ENCODE results near the gene ALOX12B.
A peak's percentile ranks its signal among the peaks of the same experiment; 100 is the strongest.
"Not testable (repeated sequence)": the region's sequence is repeated elsewhere in the genome, so short reads cannot be mapped to it uniquely, and the experiment has no call there.

The ALOX12B gene

DNA sequence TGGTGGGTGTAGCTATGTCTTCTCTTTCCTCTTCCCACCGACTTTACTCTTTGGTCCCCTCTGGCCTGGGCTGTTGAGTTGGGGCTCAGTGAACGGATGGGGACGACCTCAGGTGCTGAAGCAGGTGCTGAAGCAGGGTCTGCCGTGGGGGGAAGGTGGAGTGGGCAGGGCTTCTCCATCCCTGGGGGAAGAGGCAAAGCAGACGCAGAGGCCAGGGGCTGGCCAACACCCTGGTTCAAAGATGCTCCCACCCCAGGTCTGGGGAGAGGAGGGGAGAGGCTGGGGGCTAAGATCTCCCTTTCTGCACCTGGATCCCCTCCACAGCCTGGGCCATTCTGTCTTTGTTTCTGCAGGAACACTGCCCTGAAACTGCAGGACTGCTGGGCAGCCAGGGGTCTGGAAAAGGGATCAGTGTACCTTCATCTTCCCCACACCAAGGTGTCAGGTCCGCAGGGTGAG, 22.9 kb downstream of the ALOX12B start:
- DNase-seq: no peak
- no peak overlapping the region for H3K4me3 ChIP-seq (ENCODE audit: low read depth, low read length)
- H3K27me3 ChIP-seq: peaks cover 32% of the 10 kb centered on the region
- TF ChIP-seq, protein P1, sequence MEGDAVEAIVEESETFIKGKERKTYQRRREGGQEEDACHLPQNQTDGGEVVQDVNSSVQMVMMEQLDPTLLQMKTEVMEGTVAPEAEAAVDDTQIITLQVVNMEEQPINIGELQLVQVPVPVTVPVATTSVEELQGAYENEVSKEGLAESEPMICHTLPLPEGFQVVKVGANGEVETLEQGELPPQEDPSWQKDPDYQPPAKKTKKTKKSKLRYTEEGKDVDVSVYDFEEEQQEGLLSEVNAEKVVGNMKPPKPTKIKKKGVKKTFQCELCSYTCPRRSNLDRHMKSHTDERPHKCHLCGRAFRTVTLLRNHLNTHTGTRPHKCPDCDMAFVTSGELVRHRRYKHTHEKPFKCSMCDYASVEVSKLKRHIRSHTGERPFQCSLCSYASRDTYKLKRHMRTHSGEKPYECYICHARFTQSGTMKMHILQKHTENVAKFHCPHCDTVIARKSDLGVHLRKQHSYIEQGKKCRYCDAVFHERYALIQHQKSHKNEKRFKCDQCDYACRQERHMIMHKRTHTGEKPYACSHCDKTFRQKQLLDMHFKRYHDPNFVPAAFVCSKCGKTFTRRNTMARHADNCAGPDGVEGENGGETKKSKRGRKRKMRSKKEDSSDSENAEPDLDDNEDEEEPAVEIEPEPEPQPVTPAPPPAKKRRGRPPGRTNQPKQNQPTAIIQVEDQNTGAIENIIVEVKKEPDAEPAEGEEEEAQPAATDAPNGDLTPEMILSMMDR (IDR thresholded peaks at IDR 0.05; ENCODE audit: low read depth, low read length): no peak
- H3K9me3 ChIP-seq: no peaks in the 10 kb centered on the region
- no peaks in the 10 kb centered on the region for H3K4me1 ChIP-seq
- H3K36me3 ChIP-seq: no peaks in the 10 kb centered on the region

- Histone ChIP-seq H3K4me3 (ENCODE audit: low read depth, low read length) (no peak overlapping the region), H3K27me3 (peaks cover 37% of the 10 kb centered on the region), H3K9me3 (no peaks in the 10 kb centered on the region), H3K4me1 (no peaks in the 10 kb centered on the region), H3K36me3 (no peaks in the 10 kb centered on the region)
- DNase-seq: no peak
- TF ChIP-seq, protein P1 (IDR thresholded peaks at IDR 0.05; ENCODE audit: low read depth, low read length): no peak
Observed at GRCh38 chr17:8063761-8064534, 23.6 kb downstream of the ALOX12B start.

DNA sequence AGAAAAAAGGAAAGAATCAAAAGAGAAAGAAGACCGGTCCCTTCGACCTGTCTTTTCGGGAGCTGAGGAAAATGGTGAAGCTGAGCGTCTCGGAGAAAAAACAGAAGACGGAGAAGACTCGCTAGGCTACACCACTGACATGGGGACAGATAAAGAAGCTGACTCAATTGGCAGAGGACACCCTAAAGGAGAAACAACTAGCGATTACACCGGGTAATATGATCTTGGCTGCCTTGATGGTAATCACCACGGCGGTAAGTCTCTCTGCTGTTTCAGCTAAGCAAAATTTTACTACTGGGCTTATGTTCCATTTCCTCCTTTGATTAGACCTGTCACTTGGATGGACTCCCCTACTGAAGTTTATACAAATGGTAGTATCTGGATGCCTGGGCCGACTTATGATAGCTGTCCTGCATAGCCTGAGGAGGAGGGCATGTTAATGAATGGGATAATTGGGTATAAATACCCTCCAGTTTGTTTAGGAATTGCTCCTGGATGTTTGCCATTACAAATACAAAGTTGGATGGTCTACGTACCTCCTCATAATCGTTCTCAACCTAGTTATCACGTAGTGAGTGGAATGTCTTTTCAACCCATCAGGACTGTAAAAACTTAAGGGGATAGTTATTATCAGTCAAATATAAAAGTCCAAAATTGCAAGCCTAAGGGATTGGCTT, 24.6 kb downstream of the ALOX12B start:
- no peak for DNase-seq
- no peaks in the 10 kb centered on the region for H3K4me1 ChIP-seq

DNA sequence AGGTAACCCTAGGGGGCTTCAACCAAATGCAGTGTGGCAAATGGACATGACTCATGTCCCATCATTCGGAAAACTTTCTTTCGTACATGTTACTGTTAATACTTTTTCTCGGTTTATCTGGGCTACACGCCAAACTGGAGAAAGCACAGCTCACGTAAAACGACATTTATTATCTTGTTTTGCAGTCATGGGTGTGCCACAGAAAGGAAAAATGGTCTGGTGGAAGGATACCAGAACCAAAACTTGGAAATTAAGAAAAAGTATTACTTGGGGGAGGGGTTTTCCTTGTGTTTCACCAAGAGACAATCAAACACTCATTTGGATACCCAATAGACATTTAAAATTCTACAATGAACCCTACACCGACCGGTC, 25.1 kb downstream of the ALOX12B start:
- DNase-seq: no peak
- H3K9me3 ChIP-seq: no peaks in the 10 kb centered on the region
- H3K36me3 ChIP-seq: no peaks in the 10 kb centered on the region
- no peak overlapping the region for H3K4me3 ChIP-seq (ENCODE audit: low read depth, low read length)
- peaks cover 37% of the 10 kb centered on the region for H3K27me3 ChIP-seq
- TF ChIP-seq, protein P1 (IDR thresholded peaks at IDR 0.05; ENCODE audit: low read depth, low read length): no peak
- no peaks in the 10 kb centered on the region for H3K4me1 ChIP-seq

More for the DNA sequence above, 24.6 kb downstream of the ALOX12B start:
- H3K4me3 ChIP-seq (ENCODE audit: low read depth, low read length): no peak overlapping the region
- no peaks in the 10 kb centered on the region for H3K9me3 ChIP-seq
- TF ChIP-seq, protein P1 (IDR thresholded peaks at IDR 0.05; ENCODE audit: low read depth, low read length): no peak
- H3K27me3 ChIP-seq: peaks cover 37% of the 10 kb centered on the region
- no peaks in the 10 kb centered on the region for H3K36me3 ChIP-seq

GRCh38 chr17:8061851-8062250, 25.7 kb downstream of the ALOX12B start:
- H3K27me3 ChIP-seq: peaks cover 37% of the 10 kb centered on the region
- not testable (repeated sequence) for DNase-seq; H3K36me3 ChIP-seq; H3K9me3 ChIP-seq; H3K4me3 ChIP-seq (ENCODE audit: low read depth, low read length); H3K4me1 ChIP-seq

DNA sequence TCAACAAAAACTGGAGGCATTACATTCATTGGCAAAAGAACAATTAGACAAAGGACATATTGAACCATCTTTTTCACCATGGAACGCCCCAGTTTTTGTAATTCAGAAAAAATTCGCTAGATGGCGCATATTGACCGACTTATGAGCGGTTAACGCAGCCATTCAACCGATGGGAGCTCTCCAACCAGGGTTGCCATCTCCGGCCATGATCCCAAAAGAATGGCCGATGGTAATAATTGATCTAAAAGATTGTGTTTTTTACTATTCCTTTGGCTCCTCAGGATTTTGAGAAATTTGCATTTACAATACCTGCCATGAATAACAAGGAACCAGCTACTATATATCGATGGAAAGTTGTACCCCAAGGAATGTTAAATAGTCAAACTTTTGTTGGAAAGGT, 27.2 kb downstream of the ALOX12B start:
- no peak overlapping the region for H3K4me3 ChIP-seq (ENCODE audit: low read depth, low read length)
- TF ChIP-seq, protein P1 (IDR thresholded peaks at IDR 0.05; ENCODE audit: low read depth, low read length): peak; percentile 58
- H3K27me3 ChIP-seq: peaks cover 37% of the 10 kb centered on the region
- no peaks in the 10 kb centered on the region for H3K9me3 ChIP-seq
- no peaks in the 10 kb centered on the region for H3K4me1 ChIP-seq
- peak; percentile 36 for DNase-seq
- no peaks in the 10 kb centered on the region for H3K36me3 ChIP-seq
